Adipocyte (in vitro differentiated cells): ENCODE results near the gene SIGLEC6.

Source experiments
- DNase-seq: peaks from one replicate; pipeline ENCODE4 v3.0.0-alpha.2; 2015; ENCODE audit warnings: low read depth
- H3K27me3 ChIP-seq: replicated peaks from 2 replicates; pipeline ENCODE4 v1.7.0; 2013; ENCODE audit warnings: mild to moderate bottlenecking, low read length, moderate library complexity; ENCODE audit not compliant: control insufficient read depth, insufficient read depth
- H3K36me3 ChIP-seq: 2 replicates; pipeline ENCODE4 v1.7.0; 2013; ENCODE audit warnings: low read length, mild to moderate bottlenecking, moderate library complexity; ENCODE audit not compliant: control insufficient read depth, insufficient read depth, severe bottlenecking
- H3K4me1 ChIP-seq: 2 replicates; pipeline ENCODE4 v1.7.0; 2013; ENCODE audit warnings: mild to moderate bottlenecking, low read length, moderate library complexity; ENCODE audit not compliant: control insufficient read depth, insufficient read depth
- H3K4me3 ChIP-seq: 2 replicates; pipeline ENCODE4 v1.7.0; 2013; ENCODE audit warnings: mild to moderate bottlenecking, low read length, moderate library complexity
- H3K9ac ChIP-seq: 2 replicates; pipeline ENCODE4 v1.7.0; 2013; ENCODE audit warnings: mild to moderate bottlenecking, low read length, moderate library complexity
- H3K9me3 ChIP-seq: 2 replicates; pipeline ENCODE4 v1.7.0; 2013; ENCODE audit warnings: mild to moderate bottlenecking, low read length, moderate library complexity; ENCODE audit not compliant: control insufficient read depth

The SIGLEC6 gene

DNA sequence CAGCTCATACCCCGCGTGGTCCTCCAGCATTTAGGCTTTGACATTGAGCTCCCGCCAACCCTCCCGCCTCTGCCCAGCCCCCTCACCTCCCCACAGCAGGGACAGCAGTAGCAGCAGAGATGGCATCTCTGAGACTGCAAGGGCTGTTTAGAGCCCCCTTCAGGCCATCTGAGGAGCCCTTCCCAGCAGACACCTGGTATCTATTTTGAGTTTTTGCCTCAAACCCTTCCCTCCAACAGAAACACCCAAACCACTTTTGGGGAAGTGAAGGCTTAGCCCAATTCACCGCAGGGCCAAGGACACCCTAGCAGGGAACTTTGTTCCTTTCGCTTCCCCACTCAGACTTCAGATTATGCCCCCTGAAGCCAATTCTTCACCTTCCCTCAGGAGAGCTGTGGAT, 33.3 kb upstream of the SIGLEC6 start:
- H3K9me3 ChIP-seq, result no peaks in the 10 kb centered on the region

DNA sequence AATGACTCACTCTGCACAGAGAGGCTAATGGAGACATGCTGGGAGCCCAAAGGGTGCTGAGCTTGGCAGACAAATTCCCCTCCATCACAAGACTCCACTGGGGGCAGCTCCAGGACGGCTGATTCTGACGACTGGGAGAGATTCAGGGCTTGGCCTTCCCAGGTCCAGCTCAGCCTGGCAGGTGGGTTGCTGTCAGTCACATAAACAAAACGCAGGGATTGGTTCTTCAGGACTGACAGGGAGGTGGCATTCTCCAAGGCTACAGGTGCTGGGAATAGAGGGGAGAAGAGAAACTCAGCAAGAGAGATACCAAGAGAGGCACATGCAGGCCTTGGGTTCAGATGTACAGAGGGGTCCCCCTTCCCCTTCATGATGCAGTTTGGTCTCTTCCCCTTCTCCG, 28.9 kb upstream of the SIGLEC6 start:
- peaks cover 10% of the 10 kb centered on the region for H3K27me3 ChIP-seq
- no peak overlapping the region for H3K4me3 ChIP-seq
- no peak for DNase-seq
- H3K4me1 ChIP-seq, result no peaks in the 10 kb centered on the region
- no peaks in the 10 kb centered on the region for H3K9me3 ChIP-seq
- no peaks in the 10 kb centered on the region for H3K36me3 ChIP-seq
- H3K9ac ChIP-seq, result no peak overlapping the region

More for the DNA sequence above, 33.3 kb upstream of the SIGLEC6 start:
- no peaks in the 10 kb centered on the region for H3K4me1 ChIP-seq
- H3K36me3 ChIP-seq, result no peaks in the 10 kb centered on the region
- no peak for DNase-seq
- peaks cover 19% of the 10 kb centered on the region for H3K27me3 ChIP-seq
- no peak overlapping the region for H3K9ac ChIP-seq
- H3K4me3 ChIP-seq, result no peak overlapping the region

DNA sequence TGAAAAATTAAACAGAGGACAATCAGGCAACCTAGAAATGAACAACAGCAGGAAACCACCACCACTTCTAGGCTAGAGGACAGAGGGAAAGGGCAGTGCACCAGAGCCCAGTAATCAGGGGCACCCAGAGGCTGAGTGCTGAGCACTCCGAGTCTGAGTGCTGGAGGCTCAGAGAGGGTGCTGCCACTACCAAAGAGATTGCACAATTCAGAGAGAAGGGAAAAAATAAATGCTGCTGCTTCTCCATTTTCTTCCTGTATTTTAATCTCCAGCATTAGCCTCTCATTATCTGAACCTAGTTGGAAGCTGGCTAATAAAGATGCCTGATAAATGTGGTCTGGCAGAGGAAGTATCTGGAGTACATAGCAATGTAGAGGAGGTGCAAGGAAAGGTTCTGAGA, 27.8 kb upstream of the SIGLEC6 start:
- no peaks in the 10 kb centered on the region for H3K4me1 ChIP-seq
- H3K4me3 ChIP-seq, result no peak overlapping the region
- no peaks in the 10 kb centered on the region for H3K36me3 ChIP-seq
- DNase-seq, result no peak
- peaks cover 3% of the 10 kb centered on the region for H3K9me3 ChIP-seq
- H3K9ac ChIP-seq, result no peak overlapping the region
- H3K27me3 ChIP-seq, result peaks cover 6% of the 10 kb centered on the region

DNA sequence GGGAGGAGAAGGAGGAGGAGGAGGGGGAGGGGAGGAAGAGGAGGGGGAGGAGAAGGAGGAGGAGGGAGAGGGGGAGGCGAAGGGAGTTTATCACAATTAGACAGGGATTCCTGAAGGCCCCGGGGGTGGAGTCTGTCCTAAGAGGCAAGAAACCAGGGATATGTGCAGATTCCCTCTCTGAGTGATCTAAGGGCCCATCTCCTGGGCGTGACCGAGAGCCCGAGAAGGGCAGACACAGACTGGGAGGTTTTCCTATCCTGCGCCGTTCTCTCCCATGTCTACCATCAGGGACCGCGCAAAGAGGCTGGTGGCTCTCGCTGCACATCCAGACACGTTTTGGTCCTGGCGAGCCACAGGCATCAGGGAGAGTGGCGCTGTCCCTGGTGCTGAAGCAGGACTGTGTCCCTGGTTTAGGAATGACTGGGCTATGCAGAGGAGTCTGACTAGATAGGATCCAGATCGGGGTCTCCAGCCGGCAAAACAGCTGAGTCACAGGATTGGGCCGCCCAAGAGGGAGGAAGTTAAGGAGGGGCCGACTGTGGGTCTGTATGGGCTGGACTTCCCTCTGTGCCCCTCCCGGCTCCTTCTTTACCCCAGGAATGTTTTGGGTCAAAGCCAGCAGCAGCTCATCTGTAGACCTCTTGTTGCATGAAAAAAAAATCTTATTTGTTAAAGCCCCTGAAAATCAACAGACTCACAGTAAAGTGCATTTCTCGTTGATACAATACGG, 21.7 kb upstream of the SIGLEC6 start:
- no peak overlapping the region for H3K4me3 ChIP-seq
- peaks cover 4% of the 10 kb centered on the region for H3K9me3 ChIP-seq
- no peaks in the 10 kb centered on the region for H3K27me3 ChIP-seq
- no peaks in the 10 kb centered on the region for H3K36me3 ChIP-seq
- H3K4me1 ChIP-seq, result no peaks in the 10 kb centered on the region
- DNase-seq, result peak; percentile 74
- no peak overlapping the region for H3K9ac ChIP-seq

DNA sequence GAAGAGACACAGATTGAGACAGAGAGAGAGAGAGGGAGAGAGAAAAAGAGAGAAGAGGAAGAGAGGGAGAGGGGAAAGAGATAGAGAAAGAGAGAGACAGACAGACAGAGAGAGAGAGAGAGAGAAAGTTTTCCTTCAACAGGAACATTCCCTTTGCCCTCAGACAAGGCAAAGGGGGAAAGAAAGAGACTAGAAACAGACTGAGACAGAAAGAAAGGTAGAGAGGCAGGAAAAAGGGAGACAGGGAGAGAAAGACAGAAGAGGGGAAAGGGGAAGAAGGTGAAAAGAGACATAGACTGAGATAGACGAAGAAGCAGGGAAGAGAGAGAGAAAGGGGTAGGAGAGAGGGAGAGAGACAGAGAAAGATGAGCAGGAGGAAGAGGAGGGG, 21.1 kb upstream of the SIGLEC6 start:
- Histone ChIP-seq H3K4me1 (no peaks in the 10 kb centered on the region), H3K9ac (no peak overlapping the region), H3K36me3 (no peaks in the 10 kb centered on the region), H3K4me3 (no peak overlapping the region), H3K27me3 (peaks cover 2% of the 10 kb centered on the region), H3K9me3 (peaks cover 4% of the 10 kb centered on the region)
- no peak for DNase-seq

DNA sequence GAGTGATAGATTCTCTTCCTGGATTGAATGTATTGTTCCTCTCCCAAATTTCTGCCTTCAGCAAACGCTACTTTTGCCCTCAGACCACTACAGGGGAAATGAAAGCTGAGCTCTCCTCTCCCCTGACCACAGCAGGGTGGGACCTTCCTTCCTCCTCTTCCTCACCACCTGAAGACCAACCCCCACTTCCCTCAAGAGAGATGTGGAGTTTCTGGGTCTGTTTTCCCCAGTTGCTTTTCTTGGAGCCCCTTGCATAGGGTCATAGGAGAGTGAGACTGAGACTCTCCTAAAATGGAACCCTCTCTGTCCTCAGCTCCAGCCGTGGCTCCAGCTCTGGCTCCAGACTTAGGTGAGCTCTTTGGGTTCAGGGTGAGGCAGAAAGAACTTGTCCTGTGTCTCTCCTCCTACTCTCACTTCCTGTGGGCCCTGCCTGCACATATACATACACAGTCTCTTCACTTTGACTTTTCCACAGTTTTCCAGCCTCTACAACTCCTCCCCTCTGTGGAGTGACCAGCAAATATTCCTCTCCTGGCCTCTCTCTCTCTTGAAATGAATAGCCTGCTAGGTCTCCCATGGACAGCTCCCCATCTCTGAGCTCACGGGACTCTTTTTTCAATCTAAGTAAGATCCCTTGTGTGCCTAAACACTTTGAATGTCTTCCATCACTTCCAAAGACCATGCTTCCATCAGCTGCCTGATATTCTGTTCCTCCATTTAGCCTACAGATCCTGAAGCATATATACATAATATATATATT, 20.4 kb upstream of the SIGLEC6 start:
- peaks cover 4% of the 10 kb centered on the region for H3K9me3 ChIP-seq
- no peaks in the 10 kb centered on the region for H3K4me1 ChIP-seq
- DNase-seq, result no peak
- H3K27me3 ChIP-seq, result peaks cover 5% of the 10 kb centered on the region
- H3K36me3 ChIP-seq, result no peaks in the 10 kb centered on the region
- no peak overlapping the region for H3K9ac ChIP-seq
- H3K4me3 ChIP-seq, result no peak overlapping the region

DNA sequence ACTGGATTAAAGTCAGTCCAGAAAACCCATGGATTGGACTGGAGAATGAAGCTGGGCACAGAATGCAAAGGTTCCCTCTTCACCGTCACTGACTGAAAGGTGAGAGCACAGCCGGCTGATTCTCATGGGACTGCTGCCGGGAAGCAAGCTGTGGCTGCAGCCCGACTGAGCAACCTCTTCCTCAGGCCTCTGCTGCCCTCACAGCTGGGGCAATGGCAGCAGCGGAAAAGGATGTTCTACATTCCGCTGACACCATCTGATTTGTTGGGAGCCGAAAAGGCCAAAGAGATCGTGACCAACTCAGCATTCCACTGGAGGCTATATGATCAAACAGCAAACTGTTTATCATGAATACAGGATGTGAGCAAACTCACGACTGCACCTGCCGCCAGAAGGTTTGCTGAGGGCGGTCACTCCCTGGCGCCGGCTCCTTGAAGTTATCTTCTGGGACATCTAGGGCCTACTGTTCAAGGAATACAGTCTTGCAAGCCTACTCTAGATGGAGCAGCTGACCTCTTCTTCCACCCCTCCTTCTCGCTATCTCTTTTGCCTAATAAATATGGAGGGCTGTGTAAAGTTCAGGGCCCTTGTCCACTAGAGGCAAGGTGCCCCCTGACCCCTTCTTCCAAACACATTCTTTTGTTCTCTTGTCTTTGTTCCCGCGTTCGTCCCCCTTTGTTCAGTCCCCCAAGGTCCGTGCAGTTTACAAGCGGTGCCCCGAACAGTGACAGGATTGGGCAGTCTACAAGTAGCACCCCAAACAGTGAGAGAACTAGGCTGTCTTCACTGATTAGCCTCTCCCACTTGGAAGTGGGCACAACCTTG, 19.6 kb upstream of the SIGLEC6 start:
- Histone ChIP-seq H3K4me3 (no peak overlapping the region), H3K9me3 (peaks cover 4% of the 10 kb centered on the region), H3K9ac (no peak overlapping the region), H3K36me3 (no peaks in the 10 kb centered on the region), H3K27me3 (peaks cover 5% of the 10 kb centered on the region), H3K4me1 (no peaks in the 10 kb centered on the region)
- DNase-seq, result no peak

DNA sequence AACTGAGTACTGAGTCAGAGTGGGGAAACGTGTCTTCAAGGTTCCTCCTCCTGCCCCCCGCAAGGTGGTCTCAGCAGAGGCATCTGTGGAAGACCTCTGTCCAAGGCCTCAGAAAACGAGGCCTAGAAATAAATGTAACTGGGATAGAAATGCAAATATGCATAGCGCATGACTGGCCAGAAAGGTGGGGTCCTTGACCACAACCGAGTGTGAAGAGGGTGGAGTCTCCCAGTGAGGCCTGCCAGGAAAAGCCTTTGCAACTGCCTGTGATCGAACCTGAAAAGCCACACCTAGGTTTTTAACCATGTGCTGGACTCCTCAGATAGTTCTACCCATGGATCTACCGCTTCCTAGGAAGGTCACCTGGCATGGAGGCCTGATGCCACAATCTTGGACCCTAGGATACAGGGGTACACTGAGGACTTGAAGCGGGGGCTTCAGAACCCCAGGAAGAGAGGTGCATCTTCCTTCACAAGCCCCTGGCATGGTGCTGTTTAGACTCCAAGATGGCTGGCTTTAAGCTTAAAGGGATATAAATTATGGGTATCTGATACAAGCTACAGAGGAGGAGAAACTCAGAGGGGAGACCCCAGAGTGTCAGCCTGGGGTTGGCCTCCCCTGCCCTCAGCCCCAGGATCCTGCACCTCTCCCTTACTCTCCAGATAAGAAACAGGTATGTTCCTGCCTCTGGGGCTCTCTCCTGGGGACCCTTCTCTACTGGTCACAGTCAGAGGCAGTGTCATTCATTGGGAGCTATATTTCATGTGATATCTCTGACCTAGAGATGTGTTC, 18.3 kb upstream of the SIGLEC6 start:
- no peak for DNase-seq
- peaks cover 4% of the 10 kb centered on the region for H3K9me3 ChIP-seq
- H3K27me3 ChIP-seq, result peaks cover 5% of the 10 kb centered on the region
- H3K36me3 ChIP-seq, result no peaks in the 10 kb centered on the region
- no peaks in the 10 kb centered on the region for H3K4me1 ChIP-seq
- no peak overlapping the region for H3K4me3 ChIP-seq
- H3K9ac ChIP-seq, result no peak overlapping the region

DNA sequence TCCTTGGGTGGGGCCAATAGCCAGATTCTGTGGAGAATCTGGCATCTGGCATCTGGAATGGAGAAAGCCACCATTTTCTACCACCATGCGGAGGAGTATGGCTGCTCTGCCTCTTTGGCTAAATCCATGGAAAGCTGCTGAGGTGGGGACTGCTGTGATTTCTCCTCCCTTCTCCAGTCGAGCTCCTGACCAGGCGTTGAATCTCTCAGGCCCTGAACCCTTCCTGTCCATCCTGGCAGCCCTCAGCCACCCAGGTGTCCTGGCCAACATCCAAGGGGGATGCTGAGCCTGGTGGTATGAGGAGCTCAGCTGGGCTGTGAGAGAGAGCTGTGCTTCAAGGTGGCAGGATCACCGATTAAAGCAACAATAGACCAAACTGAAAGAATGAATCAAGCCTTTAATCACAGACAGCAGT, 17.4 kb upstream of the SIGLEC6 start:
- H3K27me3 ChIP-seq, result peaks cover 5% of the 10 kb centered on the region
- no peaks in the 10 kb centered on the region for H3K36me3 ChIP-seq
- H3K9me3 ChIP-seq, result no peaks in the 10 kb centered on the region
- DNase-seq, result no peak
- H3K4me3 ChIP-seq, result no peak overlapping the region
- H3K4me1 ChIP-seq, result no peaks in the 10 kb centered on the region
- no peak overlapping the region for H3K9ac ChIP-seq

DNA sequence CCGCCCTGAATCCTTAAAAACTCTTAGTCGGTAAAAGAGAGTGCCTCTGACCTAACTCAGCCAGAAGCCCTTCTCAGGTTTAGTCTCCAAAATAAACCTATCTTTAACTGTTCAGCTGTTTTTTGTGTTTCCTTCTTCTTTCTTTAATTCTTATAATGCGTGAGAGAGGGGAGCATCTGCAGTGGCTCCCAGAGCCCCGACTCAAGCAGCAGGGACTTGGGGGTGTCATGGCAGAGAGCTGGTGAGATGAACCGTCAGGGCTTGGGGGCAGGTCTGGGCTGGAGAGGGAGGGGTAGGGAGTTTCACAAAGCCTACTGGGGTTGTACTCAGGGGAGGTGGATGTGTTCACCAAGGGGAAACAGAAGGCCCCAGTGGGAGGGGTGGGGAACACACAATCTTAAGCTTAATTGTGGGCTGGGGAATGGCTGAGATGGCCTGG, 16.8 kb upstream of the SIGLEC6 start:
- peaks cover 7% of the 10 kb centered on the region for H3K27me3 ChIP-seq
- no peaks in the 10 kb centered on the region for H3K36me3 ChIP-seq
- no peak overlapping the region for H3K9ac ChIP-seq
- no peaks in the 10 kb centered on the region for H3K9me3 ChIP-seq
- H3K4me3 ChIP-seq, result no peak overlapping the region
- no peak for DNase-seq
- H3K4me1 ChIP-seq, result no peaks in the 10 kb centered on the region
